Stomach (tissue), 9 donors: ENCODE data around the gene SGPP2. TPM values are rescaled to one million over a fixed set of nuclear protein-coding genes. Genes with fewer than 3 reads are reported as not detected.

Experiments used
- DNase-seq, 2 donors: peaks; one replicate each; pipeline versions ENCODE4 v3.0.0 to v3.0.0-alpha.2; 2013 to 2019
- H3K27ac ChIP-seq, 5 donors: fragments of 200-600 bp in 4 of 5; sonication (generic) in 4 of 5; one replicate each; pipeline ENCODE4 v1.5.1; 2013 to 2019; ENCODE audit warnings: mild to moderate bottlenecking in 1 of 5, moderate library complexity in 1 of 5
- H3K27me3 ChIP-seq, 3 donors: fragments of 200-600 bp; sonication (generic); one replicate each; pipeline ENCODE4 v1.5.1; 2017 to 2019; ENCODE audit warnings: mixed run types in 1 of 3
- H3K36me3 ChIP-seq, 4 donors: fragments of 200-600 bp; sonication (generic); 1 replicate in 3 of 4; 2 replicates in 1 of 4; pipeline ENCODE4 v1.5.1; 2016 to 2019
- H3K4me1 ChIP-seq, 4 donors: fragments of 200-600 bp; sonication (generic); one replicate each; pipeline ENCODE4 v1.5.1; 2016 to 2019
- H3K4me3 ChIP-seq, 4 donors: fragments of 200-600 bp; sonication (generic) in 3 of 4; one replicate each; pipeline ENCODE4 v1.5.1; 2016 to 2019; ENCODE audit warnings: mild to moderate bottlenecking in 1 of 4
- H3K9me3 ChIP-seq, 4 donors: fragments of 200-600 bp; sonication (generic); one replicate each; pipeline ENCODE4 v1.5.1; 2016 to 2019
- EP300 ChIP-seq: sonication (generic); formaldehyde crosslinking; IDR thresholded peaks from one replicate; pipeline ENCODE4 v1.6.1; 2017; ENCODE audit warnings: antibody characterized with exemption
- POLR2A ChIP-seq, 4 donors: fragments of 450-650 bp; IDR thresholded peaks; one replicate each; pipeline ENCODE4 v1.6.1; 2016; ENCODE audit warnings: antibody characterized with exemption in 4 of 4, control low read depth in 2 of 4, mild to moderate bottlenecking in 1 of 4, moderate library complexity in 1 of 4
- POLR2AphosphoS5 ChIP-seq, 3 donors: sonication (generic); formaldehyde crosslinking; IDR thresholded peaks; one replicate each; pipeline ENCODE4 v1.6.1; 2016; ENCODE audit warnings: antibody characterized with exemption in 3 of 3
- WGBS, 5 donors: extraction: QIAGEN DNeasy Blood & Tissue Kit in 3 of 5; methylation state at CpG; one replicate each; pipeline versions ENCODE4 v1.1.5 to v1.1.7; 2013 to 2018; 5-methylcytosine and 5-hydroxymethylcytosine counted together
- intact Hi-C: fragments of 100-400 bp; cut with DNase I; formaldehyde crosslinking; loops from one replicate; pipeline ENCODE4 v1.15.1; 2023; ENCODE audit warnings: low total_unique reads
- polyA plus RNA-seq, 3 donors: library from polyadenylated mRNA; stranded (reverse); fragments of 200-250 nt; gene quantifications; one replicate each; pipeline ENCODE4 v1.2.3, GENCODE V29; 2013
- total RNA-seq, 5 donors: library from RNA; depleted of rRNA; stranded (reverse); fragments of >200 nt; gene quantifications; one replicate each; pipeline versions ENCODE4 v1.1.0 to v1.2.3, GENCODE V29; 2014 to 2016
- TF ChIP-seq, protein P1 (sequence below), 7 experiments: fragments of 450-650 bp in 4 of 7; fragments of 200-600 bp in 3 of 7; sonication (generic) in 3 of 7; IDR thresholded peaks; one replicate each; pipeline ENCODE4 v1.5.1; 2016 to 2019; ENCODE audit warnings: antibody characterized with exemption in 7 of 7, control low read depth in 2 of 7, mild to moderate bottlenecking in 1 of 7
- donor health status: healthy with polysubstance abuse.
- donor health status: Bipolar disorder and iron deficiency.
- donor health status: healthy.

SGPP2 gene
- total and polyA plus RNA-seq, 8 donors: 1.7 to 50.4 (median 21.0) TPM

- intact Hi-C loops: no loop called here
- TF ChIP-seq, protein P1, sequence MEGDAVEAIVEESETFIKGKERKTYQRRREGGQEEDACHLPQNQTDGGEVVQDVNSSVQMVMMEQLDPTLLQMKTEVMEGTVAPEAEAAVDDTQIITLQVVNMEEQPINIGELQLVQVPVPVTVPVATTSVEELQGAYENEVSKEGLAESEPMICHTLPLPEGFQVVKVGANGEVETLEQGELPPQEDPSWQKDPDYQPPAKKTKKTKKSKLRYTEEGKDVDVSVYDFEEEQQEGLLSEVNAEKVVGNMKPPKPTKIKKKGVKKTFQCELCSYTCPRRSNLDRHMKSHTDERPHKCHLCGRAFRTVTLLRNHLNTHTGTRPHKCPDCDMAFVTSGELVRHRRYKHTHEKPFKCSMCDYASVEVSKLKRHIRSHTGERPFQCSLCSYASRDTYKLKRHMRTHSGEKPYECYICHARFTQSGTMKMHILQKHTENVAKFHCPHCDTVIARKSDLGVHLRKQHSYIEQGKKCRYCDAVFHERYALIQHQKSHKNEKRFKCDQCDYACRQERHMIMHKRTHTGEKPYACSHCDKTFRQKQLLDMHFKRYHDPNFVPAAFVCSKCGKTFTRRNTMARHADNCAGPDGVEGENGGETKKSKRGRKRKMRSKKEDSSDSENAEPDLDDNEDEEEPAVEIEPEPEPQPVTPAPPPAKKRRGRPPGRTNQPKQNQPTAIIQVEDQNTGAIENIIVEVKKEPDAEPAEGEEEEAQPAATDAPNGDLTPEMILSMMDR (IDR thresholded peaks at IDR 0.05): no peak
- TF ChIP-seq POLR2AphosphoS5 (IDR thresholded peaks at IDR 0.05): no peak
- peak; percentile 18 for TF ChIP-seq EP300
- H3K4me3 ChIP-seq: no peak overlapping the region
- no peaks in the 10 kb centered on the region for H3K27me3 ChIP-seq
- WGBS, 5 donors: 63 to 77% (median 72%) methylated on average over 1 of the region's 1 CpG
- H3K36me3 ChIP-seq: peaks cover 6 to 39% (median 20%) of the 10 kb centered on the region in 4 donors
- peak in 1 of 2 donors; percentile 35 for DNase-seq
- H3K27ac ChIP-seq: peak overlapping the region in 3 of 5 donors; percentile 9 to 49 (median 46)
- no peaks in the 10 kb centered on the region for H3K9me3 ChIP-seq
- H3K4me1 ChIP-seq: peaks cover 10 to 46% (median 21%) of the 10 kb centered on the region in 4 donors
Observed at GRCh38 chr2:222572751-222573174, 148.4 kb downstream of the SGPP2 start.

- 85 to 93% (median 90%) methylated on average over 2 of the region's 2 CpGs for WGBS, 5 donors
- no peak overlapping the region for H3K4me3 ChIP-seq
- peaks cover 10 to 36% (median 18%) of the 10 kb centered on the region in 4 donors for H3K4me1 ChIP-seq
- H3K27ac ChIP-seq: no peak overlapping the region
- no peaks in the 10 kb centered on the region for H3K9me3 ChIP-seq
- no peaks in the 10 kb centered on the region for H3K27me3 ChIP-seq
- no peak for DNase-seq
- H3K36me3 ChIP-seq: peaks cover 6 to 24% (median 14%) of the 10 kb centered on the region in 4 donors
- intact Hi-C loops: no loop called here
- TF ChIP-seq EP300: no peak
- TF ChIP-seq, protein P1 (IDR thresholded peaks at IDR 0.05): no peak
- TF ChIP-seq POLR2A (IDR thresholded peaks at IDR 0.05): no peak
- no peak for TF ChIP-seq POLR2AphosphoS5 (IDR thresholded peaks at IDR 0.05)
Observed at GRCh38 chr2:222575618-222576017, 151.3 kb downstream of the SGPP2 start.

DNA sequence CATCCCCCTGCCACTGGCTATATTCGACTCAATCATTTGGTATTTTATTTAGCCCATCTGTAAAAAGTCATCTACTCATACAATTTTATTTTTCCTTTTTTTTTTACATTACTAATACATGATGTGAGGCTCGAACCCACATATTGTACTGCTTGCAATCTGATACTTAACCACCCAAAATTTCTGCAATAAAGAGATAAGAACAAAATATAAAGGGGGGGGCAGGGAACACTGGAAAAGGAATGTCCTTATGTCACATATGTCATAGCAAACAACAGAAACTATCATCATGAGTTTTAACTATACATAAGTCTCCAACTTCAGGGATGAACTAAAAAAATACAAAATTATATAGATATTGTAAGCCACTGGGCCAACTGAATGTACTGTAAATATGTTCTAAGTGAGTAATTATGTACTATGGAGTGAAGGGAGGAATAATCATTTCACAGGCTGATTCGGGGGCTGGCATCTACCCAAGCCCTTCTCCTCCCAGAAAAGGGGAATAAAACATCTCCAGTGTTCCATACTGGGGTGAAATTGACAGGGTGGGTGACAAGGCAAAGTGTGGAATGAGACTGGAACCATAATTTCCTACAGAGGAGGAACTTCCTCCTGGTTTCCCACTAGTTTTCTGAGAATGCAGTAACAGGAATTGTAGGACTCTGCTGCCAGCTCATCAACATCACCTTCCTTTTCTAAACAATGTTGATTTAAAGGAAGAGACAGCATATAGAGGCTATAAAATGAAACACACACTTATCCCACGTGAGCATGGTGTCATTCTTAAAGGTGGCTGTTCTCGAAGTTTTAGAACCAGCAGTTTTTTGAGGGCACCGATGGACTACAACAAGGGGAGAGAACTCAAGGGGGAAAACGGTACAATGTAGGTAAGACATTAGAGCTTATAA is 152.1 kb downstream of the SGPP2 start:
- H3K4me1 ChIP-seq: peaks cover 10 to 36% (median 18%) of the 10 kb centered on the region in 4 donors
- DNase-seq: no peak
- no peak overlapping the region for H3K4me3 ChIP-seq
- H3K9me3 ChIP-seq: no peaks in the 10 kb centered on the region
- H3K36me3 ChIP-seq: peaks cover 3 to 16% (median 7%) of the 10 kb centered on the region in 4 donors
- TF ChIP-seq POLR2AphosphoS5 (IDR thresholded peaks at IDR 0.05): no peak
- no peak for TF ChIP-seq POLR2A (IDR thresholded peaks at IDR 0.05)
- no peak for TF ChIP-seq EP300
- TF ChIP-seq, protein P1 (IDR thresholded peaks at IDR 0.05): no peak
- no peaks in the 10 kb centered on the region for H3K27me3 ChIP-seq
- intact Hi-C loops: no loop called here
- 77 to 84% (median 80%) methylated on average over 7 of the region's 7 CpGs for WGBS, 5 donors
- no peak overlapping the region for H3K27ac ChIP-seq

- Histone ChIP-seq H3K4me1 (peaks cover 8 to 30% (median 13%) of the 10 kb centered on the region in 4 donors), H3K27me3 (no peaks in the 10 kb centered on the region), H3K36me3 (peaks cover 0 to 7% (median 0%) of the 10 kb centered on the region in 4 donors), H3K9me3 (no peaks in the 10 kb centered on the region), H3K27ac (no peak overlapping the region), H3K4me3 (no peak overlapping the region)
- no peak for DNase-seq
- WGBS, 5 donors: 64 to 99% (median 78%) methylated on average over 3 of the region's 3 CpGs
- intact Hi-C loops: no loop called here
- TF ChIP-seq, protein P1 (IDR thresholded peaks at IDR 0.05): no peak
- no peak for TF ChIP-seq POLR2AphosphoS5 (IDR thresholded peaks at IDR 0.05)
Observed at GRCh38 chr2:222577341-222577740, 153.0 kb downstream of the SGPP2 start.
